Limb (tissue), 2 donors: ENCODE data around the gene CASZ1.

Experiments
- DNase-seq, 2 donors: peaks; one replicate each; pipeline ENCODE4 v3.0.0-alpha.2; 2016; ENCODE audit errors: extremely low spot score in 2 of 2

Gene CASZ1

DNA sequence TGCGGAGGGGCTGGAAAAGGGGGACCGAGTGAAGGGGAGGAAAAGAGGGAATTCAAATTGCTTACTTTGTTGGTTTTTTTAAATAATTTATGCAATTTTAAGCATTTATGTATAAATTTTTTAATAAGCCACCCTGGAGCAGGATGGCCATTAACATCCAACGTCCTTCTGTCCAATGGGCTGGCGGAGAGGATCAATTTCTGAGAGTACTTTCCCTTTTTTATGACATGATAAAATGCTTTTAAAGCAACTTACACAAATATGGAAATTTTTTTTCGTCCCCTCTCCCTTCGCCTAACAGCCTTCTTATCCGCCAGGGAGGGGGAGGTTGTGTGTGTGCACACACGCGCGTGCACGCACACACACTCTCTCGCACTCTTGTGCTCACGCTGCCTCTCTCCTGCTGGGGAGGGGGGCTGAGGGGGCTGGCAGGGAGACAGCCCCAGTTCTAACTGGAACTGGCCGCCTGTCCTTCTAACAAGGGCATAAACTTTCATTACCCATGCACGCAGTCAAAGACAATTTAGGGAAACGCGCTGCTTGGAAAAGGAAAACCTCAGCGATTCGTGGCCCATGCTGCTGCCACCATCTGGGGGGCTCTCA lies 123.2 kb downstream of the CASZ1 start:
- no peak for DNase-seq

DNA sequence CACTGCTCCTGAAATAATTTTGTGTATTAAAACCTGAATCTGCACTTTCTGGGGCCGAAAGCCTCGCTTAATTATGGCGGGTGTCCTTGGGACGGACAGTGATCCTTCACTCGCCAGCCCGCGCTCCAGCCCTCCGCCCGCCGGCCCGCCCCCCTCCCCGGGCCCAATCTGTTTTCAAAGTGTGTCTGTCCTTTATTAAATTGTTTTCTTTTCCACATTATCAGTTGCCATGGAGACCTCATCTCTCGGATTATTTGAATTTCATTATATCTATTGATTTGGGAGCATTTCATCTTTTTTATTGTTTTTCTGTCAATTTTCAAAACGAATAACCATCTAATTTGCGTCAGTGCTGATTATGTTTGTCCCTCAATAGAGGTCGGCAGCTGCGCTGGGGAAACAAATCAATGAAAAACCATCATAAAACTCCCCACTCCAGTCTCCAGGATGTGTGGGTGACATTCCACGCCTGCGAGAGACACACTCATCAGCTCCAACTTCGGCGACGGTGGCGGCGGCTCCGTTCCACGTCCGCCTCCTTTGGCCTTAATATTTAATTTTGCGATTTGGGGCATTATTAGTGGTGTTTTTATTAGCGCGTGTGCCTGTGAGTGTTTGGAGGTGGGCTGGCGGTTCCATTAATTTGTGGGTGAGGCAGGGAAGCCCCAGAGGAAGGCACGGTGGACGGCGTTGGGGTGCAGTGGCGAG lies 123.9 kb downstream of the CASZ1 start:
- no peak for DNase-seq

DNA sequence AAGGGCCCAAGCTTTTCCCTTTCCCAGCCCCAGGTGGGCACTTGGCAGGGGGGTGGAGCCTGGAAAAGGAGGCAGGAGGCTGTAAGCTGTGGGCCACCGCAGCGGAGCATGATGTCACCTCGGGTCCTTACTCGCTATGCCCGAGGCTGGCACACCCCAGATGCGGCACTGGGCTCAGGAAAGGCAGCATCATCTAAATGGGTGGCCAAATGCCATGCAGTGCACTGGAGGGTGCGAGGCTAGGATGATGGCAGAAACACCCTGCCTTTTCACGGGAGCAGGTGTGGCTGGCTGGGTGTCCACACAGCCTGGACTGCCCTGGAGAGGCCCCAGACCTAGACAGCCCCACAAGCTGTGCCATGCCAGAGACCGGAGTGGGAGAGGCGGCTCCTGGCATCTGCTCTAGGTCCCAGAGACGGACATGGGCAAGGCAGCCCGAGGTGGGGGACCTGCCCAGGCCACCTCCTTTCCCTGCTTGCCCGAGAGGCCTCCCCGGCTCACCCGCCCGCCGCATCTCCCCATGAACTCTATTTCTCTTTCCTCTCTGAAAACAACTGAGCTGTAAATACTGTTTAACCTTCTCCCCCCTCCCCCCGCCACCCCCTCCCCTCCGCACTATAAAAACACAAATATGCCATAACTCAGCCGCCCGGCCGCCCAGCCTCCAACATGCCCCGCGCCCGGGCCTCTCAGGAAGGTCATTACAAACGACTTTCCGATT lies 124.7 kb downstream of the CASZ1 start:
- DNase-seq = no peak

GRCh38 chr1:10671090-10671489 lies 125.4 kb downstream of the CASZ1 start:
- no peak for DNase-seq

DNA sequence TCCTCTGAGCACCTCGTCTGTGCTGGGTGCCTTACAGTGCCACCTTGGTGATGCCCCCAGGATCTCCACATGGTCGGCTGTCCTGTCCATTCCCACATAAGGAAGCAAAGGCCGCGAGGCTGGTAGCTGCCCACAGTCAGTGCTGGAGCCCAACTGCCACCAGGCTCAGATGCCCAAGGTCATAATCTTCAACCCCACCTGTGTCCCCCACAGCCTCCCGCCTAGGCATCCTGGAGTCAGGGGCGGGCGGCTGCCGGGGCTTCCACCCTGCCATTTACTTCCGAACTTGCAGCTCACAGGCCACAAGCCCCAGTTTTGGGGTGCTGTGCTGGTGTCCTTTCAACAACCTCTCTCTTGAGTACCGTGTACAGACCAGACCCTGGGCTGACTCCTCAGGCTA lies 126.3 kb downstream of the CASZ1 start:
- no peak for DNase-seq

- no peak for DNase-seq
These were observed 126.9 kb downstream of the CASZ1 start for GRCh38 chr1:10669570-10669969.

- DNase-seq = peak; percentile 36 to 78
These were observed 128.3 kb downstream of the CASZ1 start for GRCh38 chr1:10667861-10668761.

DNA sequence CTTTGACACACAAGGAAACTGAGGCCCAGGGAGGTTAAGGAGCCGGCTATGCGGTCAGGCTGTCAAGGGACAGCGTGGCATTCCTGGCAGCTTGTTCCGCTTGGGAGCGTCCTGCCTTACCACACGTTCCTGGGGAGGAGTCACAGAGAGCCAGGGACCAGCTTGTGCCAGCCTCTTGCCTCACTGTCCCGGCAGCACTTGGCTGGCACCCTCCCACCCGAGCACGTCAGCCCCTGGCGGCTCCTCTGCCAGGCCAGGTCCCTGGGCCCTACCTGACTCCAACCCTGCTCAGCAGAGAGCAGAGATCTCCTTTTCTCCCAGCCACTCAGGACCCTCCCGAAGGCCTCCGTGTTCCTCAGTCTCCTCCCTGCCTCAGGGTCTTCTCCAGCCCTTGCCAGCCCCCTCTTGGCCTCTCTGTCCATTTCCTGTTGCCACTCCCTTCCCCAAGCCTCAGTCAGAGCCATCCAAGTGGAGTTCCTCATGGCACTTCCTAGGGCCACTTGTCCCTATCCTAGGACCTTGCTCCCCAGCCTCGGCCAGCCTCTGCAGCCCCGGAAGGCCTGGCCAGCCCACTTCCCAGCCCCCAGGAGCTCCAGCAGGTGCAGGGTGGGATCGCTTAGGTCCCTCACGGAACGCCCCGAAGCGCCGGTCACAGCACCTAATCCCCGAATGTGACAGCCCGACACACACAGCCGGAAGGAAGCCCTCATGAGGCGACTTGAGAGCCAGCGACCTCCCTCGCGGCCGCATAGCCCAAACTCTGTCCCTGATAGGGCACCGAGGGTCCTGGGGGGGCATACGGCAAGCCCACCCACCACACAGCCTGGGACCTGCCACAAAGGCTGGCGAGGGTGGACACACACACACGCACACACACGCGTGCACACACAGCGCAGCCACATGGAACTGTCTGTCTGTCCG lies 130.3 kb downstream of the CASZ1 start:
- no peak for DNase-seq

- DNase-seq = no peak
These were observed 131.2 kb downstream of the CASZ1 start for GRCh38 chr1:10665226-10665625.

DNA sequence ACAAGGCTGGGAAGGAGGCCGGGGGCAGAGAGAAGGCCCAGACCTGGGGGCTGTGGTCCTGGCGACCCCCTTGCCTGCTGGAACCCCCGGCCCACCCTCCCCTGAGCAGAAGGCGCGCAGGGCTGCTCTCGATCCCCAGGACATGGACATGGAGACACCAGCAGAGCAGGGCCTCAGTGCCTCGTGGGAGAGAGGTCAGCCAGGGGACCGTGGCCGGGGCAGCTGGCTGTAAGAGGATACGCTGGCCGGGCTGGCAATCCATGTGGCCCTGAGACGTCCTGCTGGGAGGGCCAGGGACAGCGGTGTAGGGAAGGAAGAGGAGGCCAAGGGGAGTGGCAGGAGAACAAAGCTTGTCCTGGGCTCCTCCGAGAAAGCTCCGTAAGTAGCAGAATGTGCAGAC lies 132.2 kb downstream of the CASZ1 start:
- no peak for DNase-seq

DNA sequence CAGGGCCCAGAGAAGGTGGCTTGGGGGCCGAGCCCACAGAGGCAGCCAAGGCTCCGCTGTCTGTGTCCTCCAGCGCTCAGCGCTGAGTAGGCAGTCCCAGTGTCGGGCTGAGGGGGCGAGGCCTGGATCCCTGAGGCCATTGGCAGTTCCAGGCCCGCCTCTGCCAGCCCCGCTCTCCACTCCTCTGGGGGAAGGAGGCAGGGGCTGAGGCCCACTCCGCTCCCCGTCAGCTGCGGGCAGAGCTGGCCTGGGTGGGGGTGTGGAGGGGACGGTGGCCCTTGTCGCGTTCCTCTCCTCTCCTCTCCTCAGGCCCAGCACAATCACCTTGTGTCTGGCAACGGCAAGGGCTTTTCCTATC lies 132.8 kb downstream of the CASZ1 start:
- DNase-seq = peak; percentile 47 to 73

- DNase-seq = peak; percentile 38 to 69
These were observed 133.4 kb downstream of the CASZ1 start for GRCh38 chr1:10662824-10663677.

- DNase-seq = no peak
These were observed 134.3 kb downstream of the CASZ1 start for GRCh38 chr1:10662090-10662688.

GRCh38 chr1:10661453-10661852 lies 135.0 kb downstream of the CASZ1 start:
- DNase-seq = no peak

GRCh38 chr1:10659646-10660540 lies 136.6 kb downstream of the CASZ1 start:
- DNase-seq = no peak

DNA sequence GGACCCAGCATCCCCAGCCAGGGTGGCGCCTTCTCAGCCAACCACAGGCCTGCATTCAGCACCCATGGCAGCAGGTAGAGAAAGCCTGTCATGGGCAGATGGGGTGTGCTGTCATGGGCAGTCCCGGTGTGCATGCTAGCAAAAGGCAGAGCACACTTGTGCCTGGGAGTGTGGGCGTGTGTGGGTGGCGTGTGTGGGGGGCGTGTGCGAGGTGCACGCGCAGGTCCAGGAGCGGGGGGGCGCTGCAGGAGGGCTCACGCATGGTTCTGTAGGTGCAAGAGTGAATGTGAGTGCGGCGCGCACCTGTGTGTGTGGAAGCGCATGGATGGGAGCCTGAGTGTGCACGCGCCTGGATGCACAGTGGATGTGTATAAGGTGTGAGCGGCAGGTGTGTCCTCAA lies 137.2 kb downstream of the CASZ1 start:
- DNase-seq = no peak

GRCh38 chr1:10658396-10659066 lies 137.9 kb downstream of the CASZ1 start:
- DNase-seq = no peak
